ENCODE data around the gene CCDC50.

CCDC50 gene

DNA sequence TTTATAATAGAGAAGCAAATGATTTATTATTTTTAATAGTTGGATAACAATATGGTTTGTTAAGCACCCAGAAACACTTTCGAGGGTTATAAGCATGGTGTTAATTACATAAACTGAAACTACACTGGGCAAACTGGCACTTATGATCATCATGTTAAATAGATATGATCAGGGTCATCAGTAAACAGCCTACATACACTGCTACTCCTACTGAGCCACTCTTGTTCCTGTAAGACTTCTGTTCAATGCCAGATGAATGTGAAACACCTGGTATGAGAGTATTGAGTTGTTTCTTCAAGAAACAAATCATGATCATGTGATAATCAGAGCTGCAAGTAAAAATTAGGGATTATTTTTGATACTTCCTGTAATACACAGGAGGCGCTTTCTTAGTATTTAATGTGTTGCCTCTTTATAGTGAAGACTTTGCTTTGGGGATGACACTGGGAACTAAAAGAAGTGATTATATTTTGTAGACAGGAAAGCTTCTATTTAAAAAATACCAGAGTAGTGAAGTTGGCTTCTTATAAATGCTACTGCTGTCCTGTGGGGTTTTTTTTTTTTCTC lies 33.4 kb downstream of the CCDC50 start:
- no peaks in the 10 kb centered on the region for H3K9me3 ChIP-seq (ENCODE audit: control insufficient read depth, insufficient read depth, low read length)
- peaks cover 11% of the 10 kb centered on the region for H3K36me3 ChIP-seq (ENCODE audit: control insufficient read depth, insufficient read depth, low read length)
- no peaks in the 10 kb centered on the region for H3K27me3 ChIP-seq (ENCODE audit: control insufficient read depth, insufficient read depth, low read length)
- H3K27ac ChIP-seq (ENCODE audit: low read depth, low read length): no peak overlapping the region
- H3K9ac ChIP-seq (ENCODE audit: low read depth, low read length): no peak overlapping the region
- H3K4me3 ChIP-seq (ENCODE audit: low read depth, low read length): no peak overlapping the region
- peaks cover 65% of the 10 kb centered on the region for H3K4me1 ChIP-seq (ENCODE audit: control insufficient read depth, insufficient read depth, low read length)

DNA sequence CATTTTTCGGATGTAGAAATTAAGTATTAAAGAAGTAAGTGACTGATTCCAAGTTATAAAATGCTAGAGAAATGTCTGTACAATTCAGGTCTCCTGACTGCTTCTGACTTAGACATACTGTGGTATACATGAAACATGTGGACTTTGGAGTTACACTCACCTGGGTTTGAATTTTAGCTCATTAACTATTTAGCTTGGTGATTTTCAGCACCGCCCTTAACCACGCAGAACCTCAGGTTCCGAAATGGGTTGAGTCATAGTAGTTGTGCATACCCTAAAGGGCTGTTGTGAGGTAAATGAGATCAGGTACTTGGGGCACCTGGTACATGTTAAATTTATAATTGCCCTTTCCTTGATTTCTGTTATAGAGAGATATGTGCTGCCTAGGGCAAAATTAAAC lies 34.0 kb downstream of the CCDC50 start:
- Histone ChIP-seq H3K4me1 (ENCODE audit: control insufficient read depth, insufficient read depth, low read length) (peaks cover 65% of the 10 kb centered on the region), H3K27me3 (ENCODE audit: control insufficient read depth, insufficient read depth, low read length) (no peaks in the 10 kb centered on the region), H3K4me3 (ENCODE audit: low read depth, low read length) (no peak overlapping the region), H3K27ac (ENCODE audit: low read depth, low read length) (no peak overlapping the region), H3K36me3 (ENCODE audit: control insufficient read depth, insufficient read depth, low read length) (peaks cover 11% of the 10 kb centered on the region), H3K9ac (ENCODE audit: low read depth, low read length) (no peak overlapping the region), H3K9me3 (ENCODE audit: control insufficient read depth, insufficient read depth, low read length) (no peaks in the 10 kb centered on the region)

DNA sequence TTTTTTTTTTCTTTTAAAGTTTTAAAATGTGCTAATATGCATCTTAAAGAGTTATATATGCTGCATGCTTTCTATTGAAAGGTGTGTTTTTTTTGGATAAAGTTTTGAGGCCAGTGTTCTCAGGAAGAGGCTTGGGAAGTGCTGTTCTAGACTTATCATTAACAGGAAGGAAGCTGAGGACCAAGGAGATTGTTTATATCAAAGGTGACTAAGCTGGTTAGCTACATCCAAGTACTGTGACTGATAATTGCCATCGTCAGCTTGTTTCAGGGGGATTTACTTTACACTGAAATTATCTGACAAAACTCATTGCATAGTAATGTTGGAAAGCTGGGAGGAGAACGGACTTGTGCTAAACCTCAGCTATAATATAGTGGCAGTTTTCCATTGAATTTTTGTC lies 37.5 kb downstream of the CCDC50 start:
- Histone ChIP-seq H3K27me3 (ENCODE audit: control insufficient read depth, insufficient read depth, low read length) (no peaks in the 10 kb centered on the region), H3K4me1 (ENCODE audit: control insufficient read depth, insufficient read depth, low read length) (peaks cover 67% of the 10 kb centered on the region), H3K4me3 (ENCODE audit: low read depth, low read length) (no peak overlapping the region), H3K36me3 (ENCODE audit: control insufficient read depth, insufficient read depth, low read length) (peaks cover 6% of the 10 kb centered on the region), H3K9me3 (ENCODE audit: control insufficient read depth, insufficient read depth, low read length) (no peaks in the 10 kb centered on the region), H3K27ac (ENCODE audit: low read depth, low read length) (no peak overlapping the region), H3K9ac (ENCODE audit: low read depth, low read length) (no peak overlapping the region)

DNA sequence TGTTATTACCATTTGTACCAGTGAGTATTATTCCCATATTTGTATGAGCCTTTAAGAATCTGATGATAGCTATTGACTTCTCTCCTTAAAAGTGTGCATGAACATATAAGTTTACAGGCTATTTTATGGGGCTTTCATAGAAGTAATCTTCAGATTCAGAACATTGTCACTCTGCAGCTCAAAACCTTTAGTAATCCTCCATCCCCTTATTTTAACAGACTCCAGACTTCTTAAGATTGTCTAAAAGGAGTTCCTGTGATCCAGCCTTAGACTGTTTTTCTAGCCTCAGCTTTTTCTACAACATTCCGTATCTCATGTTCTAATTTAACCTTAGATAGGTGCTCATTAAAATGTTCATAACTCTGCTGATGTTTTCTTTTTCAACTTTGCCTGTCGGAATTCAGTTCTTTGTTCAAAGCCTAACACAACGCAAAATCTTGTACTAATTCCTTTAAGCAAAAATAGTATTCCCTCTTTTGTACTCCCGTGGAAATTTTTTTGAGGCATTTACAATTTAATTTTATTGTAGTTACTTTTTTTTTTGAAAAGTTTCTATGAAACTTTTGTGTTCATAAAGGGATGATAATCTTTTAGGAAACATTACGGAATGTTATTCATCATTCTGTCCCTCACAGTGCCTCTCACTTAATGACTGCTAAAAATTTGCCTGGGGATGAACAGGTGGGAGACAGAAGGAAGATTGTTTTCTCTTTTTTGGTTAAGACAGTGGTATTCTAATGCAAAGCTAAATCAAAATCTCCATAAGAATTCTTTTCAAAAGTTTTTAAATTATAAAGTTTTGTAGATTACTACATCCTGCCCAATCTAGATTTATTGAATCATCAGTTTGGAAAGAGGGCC lies 39.8 kb downstream of the CCDC50 start:
- H3K27ac ChIP-seq (ENCODE audit: low read depth, low read length): peak overlapping the region; percentile 63

DNA sequence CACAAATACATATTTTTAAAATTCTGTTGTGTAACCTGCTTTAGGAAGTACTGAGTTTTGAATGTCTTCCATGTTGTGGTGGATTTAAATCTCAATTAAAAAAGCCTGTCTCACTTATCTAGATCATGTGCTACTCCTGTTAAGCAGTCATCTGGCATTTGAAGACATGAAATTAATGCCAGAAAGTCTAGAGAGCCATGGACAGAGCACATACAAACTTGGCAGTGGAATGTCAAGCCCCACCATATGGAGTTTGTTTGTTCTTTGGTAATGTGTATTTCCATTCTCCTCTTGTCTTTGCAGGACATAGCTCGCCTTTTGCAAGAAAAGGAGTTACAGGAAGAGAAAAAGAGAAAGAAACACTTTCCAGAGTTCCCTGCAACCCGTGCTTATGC lies 40.4 kb downstream of the CCDC50 start:
- Histone ChIP-seq H3K4me1 (ENCODE audit: control insufficient read depth, insufficient read depth, low read length) (peaks cover 54% of the 10 kb centered on the region), H3K36me3 (ENCODE audit: control insufficient read depth, insufficient read depth, low read length) (no peaks in the 10 kb centered on the region)

More for the DNA sequence above, 39.8 kb downstream of the CCDC50 start:
- Histone ChIP-seq H3K9me3 (ENCODE audit: control insufficient read depth, insufficient read depth, low read length) (no peaks in the 10 kb centered on the region), H3K27me3 (ENCODE audit: control insufficient read depth, insufficient read depth, low read length) (no peaks in the 10 kb centered on the region), H3K4me3 (ENCODE audit: low read depth, low read length) (no peak overlapping the region), H3K9ac (ENCODE audit: low read depth, low read length) (no peak overlapping the region), H3K36me3 (ENCODE audit: control insufficient read depth, insufficient read depth, low read length) (no peaks in the 10 kb centered on the region), H3K4me1 (ENCODE audit: control insufficient read depth, insufficient read depth, low read length) (peaks cover 59% of the 10 kb centered on the region)

DNA sequence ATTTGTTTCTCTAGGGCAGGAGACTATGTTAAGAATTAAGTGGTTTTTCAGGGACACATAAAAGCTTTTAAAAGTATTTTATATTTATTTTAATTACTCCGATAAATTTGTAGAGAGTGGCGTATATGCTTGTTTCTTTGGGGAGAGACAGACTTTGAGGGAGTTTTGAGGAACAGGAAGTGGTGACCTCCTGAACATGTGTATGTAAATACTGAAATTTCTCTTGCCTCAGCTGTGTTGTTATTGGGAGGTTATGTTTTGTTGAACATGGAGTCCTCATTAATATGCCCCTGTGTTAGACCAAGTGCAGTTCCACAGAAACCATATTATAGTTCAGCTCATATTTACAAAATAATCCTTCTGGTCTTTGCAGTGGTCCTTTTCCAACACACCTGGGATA lies 42.9 kb downstream of the CCDC50 start:
- Histone ChIP-seq H3K9me3 (ENCODE audit: control insufficient read depth, insufficient read depth, low read length) (no peaks in the 10 kb centered on the region), H3K4me1 (ENCODE audit: control insufficient read depth, insufficient read depth, low read length) (peaks cover 39% of the 10 kb centered on the region), H3K9ac (ENCODE audit: low read depth, low read length) (no peak overlapping the region), H3K36me3 (ENCODE audit: control insufficient read depth, insufficient read depth, low read length) (0 out of 2 replicates have a peak, but pooled peaks cover 7% of the 10 kb centered on the region), H3K27ac (ENCODE audit: low read depth, low read length) (no peak overlapping the region), H3K27me3 (ENCODE audit: control insufficient read depth, insufficient read depth, low read length) (no peaks in the 10 kb centered on the region), H3K4me3 (ENCODE audit: low read depth, low read length) (no peak overlapping the region)

More for the DNA sequence above, 40.4 kb downstream of the CCDC50 start:
- no peak overlapping the region for H3K4me3 ChIP-seq (ENCODE audit: low read depth, low read length)
- H3K9ac ChIP-seq (ENCODE audit: low read depth, low read length): peak overlapping the region; percentile 7; the same call in 1 of the 2 replicates
- H3K27me3 ChIP-seq (ENCODE audit: control insufficient read depth, insufficient read depth, low read length): no peaks in the 10 kb centered on the region
- H3K9me3 ChIP-seq (ENCODE audit: control insufficient read depth, insufficient read depth, low read length): no peaks in the 10 kb centered on the region
- peak overlapping the region; percentile 63 for H3K27ac ChIP-seq (ENCODE audit: low read depth, low read length)

DNA sequence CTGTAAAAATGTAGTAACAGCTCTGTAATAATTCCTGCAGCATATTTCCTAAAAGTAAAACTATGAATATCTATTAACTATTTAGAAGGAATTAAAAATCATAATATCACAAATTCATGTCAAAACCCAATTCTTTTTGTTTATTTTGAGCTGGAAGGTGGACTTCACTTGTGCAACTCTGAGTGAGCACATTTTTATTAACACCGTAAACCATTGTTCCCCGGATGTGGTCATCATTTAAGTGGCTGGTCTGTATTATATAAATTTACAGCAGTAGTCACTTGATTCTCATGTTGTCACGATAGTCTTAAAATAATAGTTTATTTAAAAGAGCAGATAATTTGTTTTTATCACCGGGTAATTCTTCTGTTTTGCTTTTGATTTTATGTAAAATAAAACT lies 44.1 kb downstream of the CCDC50 start:
- Histone ChIP-seq H3K9ac (ENCODE audit: low read depth, low read length) (no peak overlapping the region), H3K27ac (ENCODE audit: low read depth, low read length) (no peak overlapping the region), H3K27me3 (ENCODE audit: control insufficient read depth, insufficient read depth, low read length) (no peaks in the 10 kb centered on the region), H3K36me3 (ENCODE audit: control insufficient read depth, insufficient read depth, low read length) (0 out of 2 replicates have a peak, but pooled peaks cover 7% of the 10 kb centered on the region), H3K4me1 (ENCODE audit: control insufficient read depth, insufficient read depth, low read length) (peaks cover 32% of the 10 kb centered on the region), H3K4me3 (ENCODE audit: low read depth, low read length) (no peak overlapping the region), H3K9me3 (ENCODE audit: control insufficient read depth, insufficient read depth, low read length) (no peaks in the 10 kb centered on the region)

DNA sequence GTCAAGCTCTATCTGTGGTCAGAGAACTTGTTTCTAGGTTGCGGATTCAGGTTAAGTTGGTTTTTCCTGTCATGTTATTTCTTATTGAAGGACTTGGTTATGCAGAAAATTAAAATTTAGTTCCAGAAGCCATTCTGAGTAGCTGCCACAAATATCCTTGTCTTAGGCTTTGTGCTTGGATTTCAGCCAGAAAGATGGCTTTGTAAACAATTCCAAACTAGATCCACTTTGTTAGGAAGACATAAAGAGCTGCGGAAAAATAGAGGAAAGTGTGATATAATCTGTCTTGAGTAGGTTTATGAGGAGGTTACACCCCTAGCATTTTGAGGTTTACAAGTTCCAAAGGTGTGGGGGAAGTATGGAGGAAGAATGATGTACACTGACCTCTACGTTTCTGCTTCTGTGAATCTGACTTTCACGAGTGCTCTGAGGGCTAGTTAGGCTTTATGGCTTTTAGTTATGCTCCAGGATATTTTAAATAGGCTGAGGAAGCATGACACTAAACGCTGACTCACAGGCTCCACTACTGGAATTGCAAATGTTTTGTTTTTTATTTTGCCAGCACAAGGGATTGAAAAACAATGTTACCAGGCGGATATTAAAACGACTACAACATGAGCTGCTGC lies 47.4 kb downstream of the CCDC50 start:
- H3K4me3 ChIP-seq (ENCODE audit: low read depth, low read length): no peak overlapping the region
- H3K9me3 ChIP-seq (ENCODE audit: control insufficient read depth, insufficient read depth, low read length): no peaks in the 10 kb centered on the region
- H3K27me3 ChIP-seq (ENCODE audit: control insufficient read depth, insufficient read depth, low read length): no peaks in the 10 kb centered on the region
- H3K36me3 ChIP-seq (ENCODE audit: control insufficient read depth, insufficient read depth, low read length): peaks cover 21% of the 10 kb centered on the region
- peak overlapping the region; percentile 21 for H3K27ac ChIP-seq (ENCODE audit: low read depth, low read length)
- no peak overlapping the region for H3K9ac ChIP-seq (ENCODE audit: low read depth, low read length)
- H3K4me1 ChIP-seq (ENCODE audit: control insufficient read depth, insufficient read depth, low read length): peaks cover 23% of the 10 kb centered on the region

DNA sequence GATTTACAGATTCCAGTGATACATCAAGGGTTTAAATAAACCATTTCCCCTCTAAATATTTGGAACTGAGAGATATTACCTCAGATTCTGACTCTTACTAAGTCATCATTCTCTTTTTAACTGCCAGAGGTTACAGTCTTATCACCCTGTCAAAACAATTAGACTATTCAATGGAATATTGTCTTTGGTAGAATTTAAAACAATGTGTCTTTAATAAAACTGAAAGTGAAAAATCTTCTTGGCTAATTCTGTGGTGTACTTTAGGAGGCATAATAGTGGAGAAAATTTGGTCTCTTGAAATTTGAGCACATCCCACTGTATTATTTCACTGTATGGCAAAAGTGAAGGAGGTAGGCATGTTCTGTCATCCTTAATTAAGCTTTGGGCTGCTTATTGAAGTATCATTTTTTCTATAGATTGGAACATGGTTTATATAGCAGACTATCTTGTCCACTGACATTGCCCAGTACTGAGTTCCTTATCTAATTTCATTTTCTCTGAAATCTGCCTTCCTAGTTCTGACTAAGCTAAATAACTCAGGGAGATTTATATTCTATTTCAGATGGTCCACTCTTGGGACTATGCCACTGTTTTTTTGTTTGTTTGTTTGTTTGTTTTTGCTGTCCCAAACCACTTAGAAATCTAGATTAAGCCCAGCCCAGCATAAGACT lies 49.1 kb downstream of the CCDC50 start:
- H3K4me3 ChIP-seq (ENCODE audit: low read depth, low read length): no peak overlapping the region
- no peaks in the 10 kb centered on the region for H3K27me3 ChIP-seq (ENCODE audit: control insufficient read depth, insufficient read depth, low read length)
- H3K27ac ChIP-seq (ENCODE audit: low read depth, low read length): no peak overlapping the region
- H3K9ac ChIP-seq (ENCODE audit: low read depth, low read length): no peak overlapping the region
- no peaks in the 10 kb centered on the region for H3K9me3 ChIP-seq (ENCODE audit: control insufficient read depth, insufficient read depth, low read length)
- H3K36me3 ChIP-seq (ENCODE audit: control insufficient read depth, insufficient read depth, low read length): peaks cover 28% of the 10 kb centered on the region
- H3K4me1 ChIP-seq (ENCODE audit: control insufficient read depth, insufficient read depth, low read length): peaks cover 36% of the 10 kb centered on the region

DNA sequence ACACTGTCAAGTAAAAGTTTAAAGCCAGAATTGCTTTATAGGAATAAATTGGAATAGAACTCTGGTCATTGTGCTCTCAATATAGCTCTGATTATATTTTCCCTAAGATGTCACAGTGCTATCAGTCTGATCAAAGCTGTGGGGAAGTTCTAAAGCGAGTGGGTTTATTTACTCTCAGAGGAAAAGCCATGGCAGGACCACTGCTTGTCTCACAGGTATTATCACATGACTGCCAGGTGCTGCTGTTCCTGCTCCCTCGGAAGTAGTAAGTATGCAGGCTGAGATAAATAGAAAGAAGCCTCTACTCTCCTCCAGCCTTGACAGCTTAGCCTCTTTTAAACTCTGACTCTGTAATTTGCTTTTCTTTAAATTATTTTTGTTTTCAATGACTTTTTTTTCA lies 50.3 kb downstream of the CCDC50 start:
- Histone ChIP-seq H3K4me1 (ENCODE audit: control insufficient read depth, insufficient read depth, low read length) (peaks cover 42% of the 10 kb centered on the region), H3K27ac (ENCODE audit: low read depth, low read length) (no peak overlapping the region), H3K4me3 (ENCODE audit: low read depth, low read length) (no peak overlapping the region), H3K9me3 (ENCODE audit: control insufficient read depth, insufficient read depth, low read length) (no peaks in the 10 kb centered on the region), H3K9ac (ENCODE audit: low read depth, low read length) (no peak overlapping the region), H3K27me3 (ENCODE audit: control insufficient read depth, insufficient read depth, low read length) (no peaks in the 10 kb centered on the region), H3K36me3 (ENCODE audit: control insufficient read depth, insufficient read depth, low read length) (peaks cover 28% of the 10 kb centered on the region)

Measured in HUES48 (cell line).